GM12872 (cell line): ENCODE measurements around the gene CLCN7.

Experiments
- CTCF ChIP-seq: IDR thresholded peaks from 3 replicates; pipeline ENCODE4 v1.5.1; 2011; ENCODE audit warnings: low read depth, mild to moderate bottlenecking, low read length, moderate library complexity; ENCODE audit not compliant: insufficient read depth

Gene CLCN7

GRCh38 chr16:1481906-1482835 lies 7.3 kb upstream of the CLCN7 start:
- TF ChIP-seq CTCF: no peak

GRCh38 chr16:1477033-1477432 lies 2.2 kb upstream of the CLCN7 start:
- no peak for TF ChIP-seq CTCF

GRCh38 chr16:1475552-1476114 lies 805 bp upstream of the CLCN7 start:
- TF ChIP-seq CTCF: no peak

GRCh38 chr16:1474082-1474795 lies 589 bp downstream of the CLCN7 start:
- TF ChIP-seq CTCF: no peak

- TF ChIP-seq CTCF: no peak
These were observed 1.9 kb downstream of the CLCN7 start for GRCh38 chr16:1472974-1473373.

- no peak for TF ChIP-seq CTCF
These were observed 3.1 kb downstream of the CLCN7 start for GRCh38 chr16:1471569-1472194.
